NK-92 (cell line): ENCODE measurements around the gene WNK2.
"Not testable (repeated sequence)": the region's sequence is repeated elsewhere in the genome, so short reads cannot be mapped to it uniquely, and the experiment has no call there.

Source experiments
- DNase-seq: peaks from one replicate; lab custom pipeline; 2025; ENCODE audit not compliant: unreplicated experiment; lab: John Stamatoyannopoulos, UW

WNK2 gene

DNA sequence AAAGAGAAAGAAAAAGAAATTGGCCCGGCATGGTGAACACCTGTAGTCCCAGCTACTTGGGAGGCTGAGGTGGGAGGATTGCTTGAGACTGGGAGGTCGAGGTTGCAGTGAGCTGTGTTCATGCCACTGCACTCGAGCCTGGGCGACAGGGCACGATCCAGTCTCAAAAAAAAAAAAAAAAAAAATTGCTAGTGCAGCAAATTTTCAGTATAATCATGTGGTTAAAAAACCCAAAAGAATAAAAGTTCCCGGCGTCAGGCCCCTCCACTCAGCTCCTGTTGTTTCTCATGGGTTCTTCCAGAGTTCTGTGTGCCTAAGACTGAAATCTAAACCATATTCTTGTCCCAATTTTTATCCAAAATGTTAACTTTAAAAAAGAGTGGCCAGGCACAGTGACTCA lies 49.1 kb downstream of the WNK2 start:
- DNase-seq = no peak

DNA sequence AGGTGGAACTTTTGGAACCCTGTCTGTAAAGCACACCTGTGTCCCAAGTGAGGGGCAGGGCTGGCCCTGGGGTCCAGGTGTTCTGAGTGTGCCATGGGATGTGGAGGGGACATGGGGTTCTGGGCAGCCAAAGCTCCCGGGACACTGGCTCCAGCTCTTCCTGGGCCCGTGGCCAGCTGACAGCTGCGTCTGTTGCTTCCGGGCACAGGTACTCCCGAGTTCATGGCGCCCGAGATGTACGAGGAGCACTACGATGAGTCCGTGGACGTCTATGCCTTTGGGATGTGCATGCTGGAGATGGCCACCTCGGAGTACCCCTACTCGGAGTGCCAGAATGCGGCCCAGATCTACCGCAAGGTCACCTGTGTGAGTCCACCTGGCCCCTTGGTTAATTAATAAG lies 50.7 kb downstream of the WNK2 start:
- DNase-seq = no peak

DNA sequence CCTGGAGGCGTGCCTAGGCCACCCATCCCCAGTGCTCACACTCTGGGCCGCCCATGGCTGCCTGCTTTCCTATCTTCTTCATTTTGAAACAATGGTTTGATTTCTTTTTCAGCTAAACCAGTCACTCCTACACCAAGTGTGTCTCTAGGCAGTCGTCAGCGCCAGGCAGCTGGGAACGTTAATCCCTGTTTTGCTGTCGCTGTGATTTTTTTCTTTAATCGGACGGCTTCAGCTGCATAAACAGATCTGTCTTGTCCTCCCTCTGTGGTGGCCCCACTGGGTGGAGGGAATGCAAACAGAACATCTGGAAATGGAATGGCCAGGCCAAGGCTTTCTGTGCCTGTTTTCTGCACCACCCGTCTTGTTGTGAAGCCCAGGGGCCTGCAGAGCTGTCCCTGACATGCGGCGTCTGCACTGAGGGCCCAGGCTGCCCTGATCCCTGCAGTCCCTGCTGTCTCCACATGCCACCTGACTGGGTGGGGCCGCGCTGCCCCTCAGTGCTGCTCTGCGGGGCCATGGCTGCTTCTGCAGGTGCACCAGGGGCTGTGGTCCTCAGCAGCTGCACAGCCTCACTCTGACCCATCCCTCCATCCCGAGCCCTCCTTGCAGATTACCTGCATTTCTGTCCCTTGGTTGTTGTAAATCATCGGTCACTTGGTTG lies 51.5 kb downstream of the WNK2 start:
- DNase-seq = no peak

DNA sequence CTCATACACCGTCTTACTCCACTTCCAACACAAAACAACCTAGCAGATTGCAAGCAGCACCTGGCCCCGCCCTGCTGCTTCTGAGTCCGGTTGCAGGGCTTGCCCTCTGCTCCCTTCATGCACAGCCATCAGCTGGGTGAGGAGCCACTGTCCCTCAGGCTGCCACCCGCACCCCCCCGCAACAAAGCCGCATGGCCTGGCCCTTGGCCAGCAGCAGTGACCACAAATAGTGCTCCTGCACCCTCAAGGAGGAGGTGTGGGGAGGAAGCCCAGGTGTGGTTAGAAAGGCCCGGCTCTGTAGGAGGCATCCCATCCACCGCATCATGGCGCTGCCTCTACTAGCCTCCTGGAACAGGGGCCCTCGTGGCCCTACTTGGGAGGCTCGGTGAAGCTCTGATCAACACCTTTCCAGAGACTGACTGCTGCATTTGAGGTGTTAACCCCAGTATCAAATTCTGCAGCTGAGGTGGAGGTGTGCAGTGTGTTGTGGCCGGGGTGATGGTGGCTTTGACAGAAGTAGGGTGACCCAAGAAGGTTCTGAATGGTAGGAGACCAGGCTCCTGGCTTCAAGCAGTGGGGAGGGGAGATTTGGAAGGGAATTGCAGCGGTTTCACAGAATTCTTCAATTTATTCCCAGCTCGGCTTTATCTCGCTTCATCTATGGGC lies 52.7 kb downstream of the WNK2 start:
- no peak for DNase-seq

DNA sequence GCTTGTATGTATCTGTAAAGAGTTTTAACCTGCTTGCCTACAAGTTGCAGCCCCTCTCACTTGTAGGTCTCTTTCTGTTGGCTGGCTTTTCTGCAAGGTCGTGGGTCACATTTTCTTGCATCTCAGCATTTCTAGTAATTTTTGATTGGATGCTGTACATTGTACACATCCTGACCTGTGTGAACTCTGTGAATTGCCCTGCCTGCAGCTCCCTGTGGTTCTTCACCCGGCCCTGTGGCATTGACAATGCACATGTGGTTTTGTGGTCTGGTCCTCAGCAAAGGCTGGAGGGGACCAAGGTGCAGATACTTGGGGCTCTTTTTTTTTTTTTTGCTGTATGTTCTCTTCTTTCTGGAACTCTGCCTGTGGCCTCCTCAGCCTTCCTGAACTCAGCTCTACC lies 53.6 kb downstream of the WNK2 start:
- peak; percentile 6 for DNase-seq

DNA sequence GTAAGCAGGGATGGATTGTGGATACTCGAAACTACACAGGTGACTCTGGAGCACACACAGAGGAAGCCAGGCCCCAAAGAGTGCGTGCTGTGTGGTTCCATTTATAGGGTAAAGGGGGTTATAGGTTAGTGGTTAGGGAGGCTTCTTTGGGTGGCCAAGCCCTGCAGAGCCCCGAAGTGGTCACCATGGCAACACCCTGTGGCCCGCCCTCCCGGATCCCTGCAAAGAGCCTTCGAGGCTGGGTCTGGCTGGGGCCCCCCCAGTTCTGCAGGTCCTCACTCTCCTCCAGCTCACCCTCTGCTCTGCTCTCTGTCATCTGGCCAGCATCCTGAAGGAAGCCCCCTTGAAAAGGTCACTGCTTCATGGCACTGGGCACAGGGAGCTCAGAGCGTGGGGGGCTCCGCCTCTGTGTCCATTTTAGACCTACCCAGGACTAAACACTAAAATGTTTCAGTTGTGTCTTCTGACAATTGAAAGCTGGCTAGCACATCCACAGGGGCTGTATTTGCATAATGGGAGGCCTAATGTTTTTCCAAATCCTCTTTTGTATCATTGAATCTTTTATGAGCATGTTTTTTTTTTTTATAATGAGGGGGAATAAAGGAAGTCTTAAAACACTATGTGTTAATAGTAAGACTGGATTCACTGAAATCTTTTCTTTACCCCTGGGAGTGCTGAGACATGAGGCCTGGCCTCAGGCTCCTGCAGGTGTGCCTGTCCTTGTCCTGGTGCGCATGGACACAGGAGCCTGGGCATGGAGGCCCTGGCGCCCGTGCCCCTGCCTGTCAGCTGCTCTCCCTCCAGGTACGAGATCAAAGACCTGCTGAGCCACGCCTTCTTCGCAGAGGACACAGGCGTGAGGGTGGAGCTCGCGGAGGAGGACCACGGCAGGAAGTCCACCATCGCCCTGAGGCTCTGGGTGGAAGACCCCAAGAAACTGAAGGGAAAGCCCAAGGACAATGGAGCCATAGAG lies 55.3 kb downstream of the WNK2 start:
- DNase-seq = no peak

DNA sequence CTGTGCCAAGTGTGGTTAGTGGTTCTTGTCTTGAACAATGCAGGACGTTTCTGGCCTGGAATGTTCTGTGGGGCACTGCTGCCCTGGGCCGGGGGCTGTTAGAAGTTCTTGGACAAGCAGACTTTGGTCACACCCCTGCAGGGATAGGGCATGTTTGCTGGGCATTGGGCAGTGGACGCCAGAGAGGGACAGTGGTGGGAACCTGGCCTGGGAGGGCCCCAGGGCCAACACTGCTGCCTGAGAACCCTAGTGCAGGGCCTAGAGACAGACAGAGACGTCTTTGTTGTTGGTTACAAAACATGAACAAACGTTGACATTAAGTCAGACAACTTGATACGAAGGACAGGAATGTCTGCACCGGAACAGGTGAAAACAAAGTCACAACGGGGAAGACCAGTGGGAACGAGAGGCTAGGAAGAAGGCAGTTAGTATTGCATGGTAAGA lies 57.0 kb downstream of the WNK2 start:
- no peak for DNase-seq

DNA sequence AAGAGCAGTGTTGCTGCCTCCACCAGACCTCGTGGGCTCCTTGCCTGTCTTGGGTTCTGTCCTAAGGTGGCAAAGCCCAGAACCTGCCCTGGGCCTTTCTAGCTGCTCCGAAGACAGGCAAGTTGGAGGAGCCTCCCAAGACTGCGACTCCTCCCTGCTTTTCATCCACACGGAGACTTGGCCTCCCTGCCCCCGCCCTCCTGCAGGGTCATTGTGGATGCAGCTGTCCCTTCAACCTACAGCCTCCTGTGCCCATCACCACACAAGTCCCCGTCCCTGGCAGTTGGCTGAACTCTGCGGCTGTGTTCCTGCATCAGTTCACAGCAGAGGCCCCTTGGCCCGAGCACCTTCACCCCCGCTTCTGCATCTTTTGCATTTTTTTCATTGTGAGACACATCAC lies 59.2 kb downstream of the WNK2 start:
- no peak for DNase-seq

DNA sequence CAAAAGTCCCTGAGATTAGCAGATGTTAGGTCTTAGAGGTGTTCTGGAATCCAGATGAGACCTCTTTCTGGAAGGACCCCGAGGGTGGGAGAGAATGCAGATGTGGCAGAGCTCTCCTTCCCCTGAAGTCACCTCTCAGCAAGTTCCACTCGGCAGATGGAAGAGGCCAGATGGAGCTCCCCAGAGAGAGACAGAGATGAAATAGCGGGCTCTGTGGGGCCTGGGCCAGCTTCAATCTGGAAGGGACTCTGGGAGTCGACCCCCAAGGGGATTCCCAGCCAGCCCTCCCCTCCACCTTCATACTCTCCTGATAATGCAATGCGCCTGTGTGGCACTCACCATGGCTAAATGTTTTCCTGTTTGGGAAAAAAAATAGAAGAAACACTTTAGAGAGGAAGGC lies 60.2 kb downstream of the WNK2 start:
- no peak for DNase-seq

DNA sequence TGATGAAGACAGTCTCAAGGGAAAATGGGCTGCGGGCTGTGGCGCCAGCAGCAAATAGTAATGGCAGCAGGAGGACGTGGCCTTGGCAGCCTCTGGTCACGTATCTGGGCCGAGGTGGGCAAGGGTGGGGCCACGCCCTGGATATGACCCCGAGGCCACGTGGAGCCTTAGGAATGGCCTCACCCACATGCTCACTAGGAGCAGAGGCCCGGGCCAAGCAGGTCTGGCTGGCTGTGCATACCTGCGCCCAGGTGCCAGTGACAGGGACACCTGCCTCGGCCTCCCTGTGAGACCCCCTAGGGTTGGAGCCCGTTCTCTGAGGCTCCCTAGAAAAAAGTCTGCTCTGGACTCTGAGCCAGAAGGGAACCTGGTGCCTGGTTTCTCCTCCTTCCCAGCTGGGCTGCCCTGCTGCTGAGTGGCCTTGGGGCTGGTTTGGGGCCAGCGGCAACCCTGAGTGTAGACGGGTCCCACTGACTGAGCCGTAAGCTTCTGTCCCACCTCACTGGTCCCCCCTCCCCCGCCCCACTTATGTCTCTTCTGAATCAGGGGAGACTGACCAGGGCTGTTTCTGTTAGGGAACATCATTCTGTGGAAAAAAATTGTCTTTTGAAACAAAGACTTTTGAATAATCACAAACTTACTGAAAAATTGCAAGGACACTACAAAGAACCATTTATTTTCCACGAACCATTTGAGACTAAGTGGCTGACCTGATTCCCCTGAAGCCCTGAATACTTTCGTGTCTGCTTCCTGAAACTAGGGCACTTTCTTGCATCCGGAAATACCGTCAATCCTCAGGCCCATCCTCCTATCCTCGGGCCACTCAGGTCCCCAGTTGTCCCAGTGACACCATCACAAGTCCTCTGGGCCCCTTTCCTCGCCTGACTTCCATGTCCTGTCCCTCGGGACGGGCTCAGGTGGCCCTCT lies 60.8 kb downstream of the WNK2 start:
- no peak for DNase-seq

DNA sequence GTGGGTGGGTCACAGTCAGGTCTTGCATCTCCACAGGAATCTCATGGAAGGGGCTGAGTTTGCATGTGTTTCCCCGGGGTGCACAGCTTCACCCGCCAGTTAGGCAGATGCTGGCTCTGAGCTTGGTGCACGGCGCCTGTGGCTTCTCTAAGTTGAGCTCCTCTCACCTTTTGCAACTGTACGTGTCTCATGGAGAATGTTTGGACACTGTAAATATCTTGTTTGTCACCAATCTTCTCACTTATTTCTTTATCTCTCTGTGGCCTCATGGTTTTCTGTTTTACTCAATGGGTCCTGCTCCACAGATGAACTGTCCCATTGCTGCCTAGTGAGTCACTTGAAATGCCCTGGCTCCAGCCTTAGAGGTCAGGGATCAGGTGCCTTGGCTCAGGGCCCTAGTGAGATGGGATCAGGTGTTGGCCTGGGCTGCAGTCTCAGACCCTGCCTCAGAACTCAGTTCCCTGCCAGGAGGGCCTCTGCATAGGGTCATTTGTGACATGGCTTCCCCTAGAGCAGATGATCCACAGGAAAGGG lies 61.6 kb downstream of the WNK2 start:
- DNase-seq = no peak

DNA sequence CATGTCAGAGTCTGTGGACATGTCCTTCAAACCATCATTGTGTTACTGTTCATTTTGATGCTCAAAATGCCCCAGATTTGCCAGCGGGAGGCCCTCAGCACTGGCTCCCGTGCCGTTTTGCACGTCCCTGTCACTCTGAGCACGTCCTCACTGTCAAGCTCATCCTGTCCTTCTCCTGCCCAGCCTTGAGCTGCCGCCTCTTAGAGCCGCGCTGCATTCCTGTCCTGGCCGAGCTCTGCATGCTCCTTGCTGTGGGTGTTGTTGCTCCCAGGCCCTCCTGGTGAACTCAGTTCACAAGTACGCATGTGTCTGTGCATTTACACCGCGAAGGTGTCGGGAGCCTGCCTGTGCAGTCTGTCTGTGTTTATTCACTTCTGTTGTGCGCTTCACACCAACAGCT lies 62.2 kb downstream of the WNK2 start:
- no peak for DNase-seq

DNA sequence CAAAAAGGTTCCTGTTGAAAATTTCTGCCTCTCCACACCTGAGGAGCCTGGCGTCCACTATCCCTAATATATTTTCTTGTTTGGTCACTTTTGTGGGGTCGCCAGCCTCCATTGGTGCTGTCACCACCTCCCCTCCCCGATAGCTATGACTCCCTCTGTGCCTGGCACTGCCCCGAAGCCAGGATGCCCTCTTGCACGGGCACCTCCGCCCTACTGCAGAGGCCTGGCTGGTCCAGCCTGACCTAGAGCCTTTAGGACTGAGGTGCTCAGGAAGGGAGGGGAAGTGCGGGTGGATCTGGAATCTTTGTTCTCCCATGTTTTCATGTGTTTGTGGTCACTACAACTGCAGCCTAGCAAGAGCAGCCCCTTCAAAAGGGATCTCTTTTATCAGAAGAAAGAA lies 62.6 kb downstream of the WNK2 start:
- no peak for DNase-seq

DNA sequence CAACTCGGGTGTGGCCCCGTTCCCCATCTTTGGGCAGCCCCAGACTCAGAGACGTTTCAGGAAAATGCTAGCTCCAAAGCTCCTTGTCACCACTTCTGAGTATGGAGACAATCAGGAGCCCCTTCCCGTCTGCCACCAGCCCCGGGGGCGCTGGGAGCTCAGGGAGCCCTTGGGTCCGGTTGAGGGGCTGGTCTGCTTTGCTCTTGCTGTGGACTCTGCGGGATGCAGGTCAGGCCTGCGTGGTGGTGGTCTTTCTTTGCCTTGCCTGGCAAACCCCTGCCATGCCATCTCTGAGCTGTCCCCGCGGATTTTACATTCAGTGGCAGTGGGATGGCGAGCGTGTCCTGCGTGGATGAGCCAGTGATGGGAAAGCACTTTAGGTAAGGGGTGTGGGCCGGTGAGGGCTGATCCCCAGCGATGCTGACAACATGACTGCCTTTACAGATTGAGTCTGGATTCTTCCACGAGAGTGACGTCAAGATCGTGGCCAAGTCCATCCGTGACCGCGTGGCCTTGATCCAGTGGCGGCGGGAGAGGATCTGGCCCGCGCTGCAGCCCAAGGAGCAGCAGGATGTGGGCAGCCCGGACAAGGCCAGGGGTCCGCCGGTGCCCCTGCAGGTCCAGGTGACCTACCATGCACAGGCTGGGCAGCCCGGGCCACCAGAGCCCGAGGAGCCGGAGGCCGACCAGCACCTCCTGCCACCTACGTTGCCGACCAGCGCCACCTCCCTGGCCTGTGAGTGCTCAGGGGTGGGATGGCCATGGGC lies 63.3 kb downstream of the WNK2 start:
- no peak for DNase-seq

DNA sequence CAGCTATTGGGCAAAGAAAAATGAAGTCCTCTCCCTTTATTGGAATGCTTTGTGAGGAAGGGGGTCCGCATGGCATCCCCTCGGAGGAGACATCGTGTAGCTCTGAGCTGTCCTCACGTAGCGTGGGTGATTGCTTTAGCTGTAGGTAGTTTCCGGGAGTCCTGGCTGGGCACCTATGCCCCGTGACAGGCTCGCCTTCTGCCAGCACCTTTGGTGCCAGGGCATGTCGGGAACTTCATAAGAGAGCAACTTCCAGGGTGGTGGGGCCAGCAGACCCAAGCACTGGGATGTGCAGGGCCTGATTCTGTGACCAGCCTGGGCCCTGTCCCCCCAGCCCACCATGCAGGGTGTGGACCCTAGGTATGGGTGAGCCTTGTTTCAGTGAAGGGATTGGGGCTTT lies 64.0 kb downstream of the WNK2 start:
- no peak for DNase-seq

DNA sequence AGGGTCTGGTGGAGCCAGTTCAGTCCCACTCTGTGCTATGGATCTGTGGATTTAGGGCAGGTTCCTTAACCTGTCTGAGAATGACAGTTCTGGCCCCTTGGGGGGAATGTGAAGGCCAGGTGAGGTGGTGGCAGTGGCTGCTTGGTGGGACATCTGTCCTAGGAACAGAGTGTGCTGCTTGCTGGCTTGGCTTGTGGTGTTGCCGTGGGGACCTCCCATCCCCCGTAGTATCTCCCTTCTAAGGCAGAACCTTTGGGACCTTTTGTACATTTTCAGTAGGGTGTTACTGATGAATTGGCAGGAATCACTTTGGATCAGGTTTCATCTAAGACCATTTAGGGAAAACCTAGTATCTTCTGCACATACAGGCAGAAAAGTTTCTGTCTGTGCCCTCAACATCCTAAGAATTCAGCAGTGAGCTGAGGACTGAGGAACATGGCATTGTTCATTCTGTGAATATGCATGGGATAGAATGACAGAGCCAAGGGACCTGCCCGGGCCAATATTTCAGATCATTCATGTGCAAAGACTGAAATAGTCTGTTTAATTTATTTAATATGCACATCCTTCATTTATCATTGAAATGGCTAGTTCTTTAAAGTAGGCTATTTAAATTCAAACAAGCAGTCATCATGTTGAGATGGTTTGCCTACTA lies 64.6 kb downstream of the WNK2 start:
- DNase-seq = no peak

DNA sequence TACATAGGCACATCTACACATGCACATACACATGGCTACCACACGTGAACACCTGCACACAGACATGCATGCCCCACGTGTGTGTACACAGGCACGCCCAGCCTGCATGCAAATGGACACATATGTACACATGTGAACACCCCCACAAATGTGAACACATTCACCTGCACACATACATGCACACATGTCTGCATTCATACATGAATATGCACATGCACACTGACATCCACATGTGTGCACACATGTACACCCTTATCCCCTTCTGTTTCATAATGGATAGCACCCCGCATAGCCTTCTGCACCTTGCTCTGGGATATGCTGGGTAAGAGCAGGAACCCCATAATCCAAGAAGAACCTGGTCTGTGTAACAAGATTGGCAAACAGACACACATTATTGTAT lies 66.2 kb downstream of the WNK2 start:
- DNase-seq = no peak

DNA sequence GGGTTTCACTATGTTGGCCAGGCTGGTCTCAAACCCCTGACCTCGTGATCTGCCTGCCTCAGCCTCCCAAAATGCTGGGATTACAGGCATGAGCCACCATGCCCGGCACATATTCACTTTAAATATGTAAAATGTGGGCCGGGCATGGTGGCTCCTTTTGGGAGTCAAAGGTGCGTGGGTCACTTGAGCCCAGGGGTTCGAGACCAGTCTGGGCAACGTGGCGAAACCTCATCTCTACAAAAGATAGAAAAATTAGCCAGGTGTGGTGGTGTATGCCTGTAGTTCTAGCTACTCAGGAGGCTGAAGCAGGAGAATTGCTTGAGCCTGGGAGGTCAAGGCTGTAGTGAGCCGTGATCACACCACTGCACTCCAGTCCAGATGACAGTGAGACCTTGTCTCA lies 67.4 kb downstream of the WNK2 start:
- DNase-seq = not testable (repeated sequence)

DNA sequence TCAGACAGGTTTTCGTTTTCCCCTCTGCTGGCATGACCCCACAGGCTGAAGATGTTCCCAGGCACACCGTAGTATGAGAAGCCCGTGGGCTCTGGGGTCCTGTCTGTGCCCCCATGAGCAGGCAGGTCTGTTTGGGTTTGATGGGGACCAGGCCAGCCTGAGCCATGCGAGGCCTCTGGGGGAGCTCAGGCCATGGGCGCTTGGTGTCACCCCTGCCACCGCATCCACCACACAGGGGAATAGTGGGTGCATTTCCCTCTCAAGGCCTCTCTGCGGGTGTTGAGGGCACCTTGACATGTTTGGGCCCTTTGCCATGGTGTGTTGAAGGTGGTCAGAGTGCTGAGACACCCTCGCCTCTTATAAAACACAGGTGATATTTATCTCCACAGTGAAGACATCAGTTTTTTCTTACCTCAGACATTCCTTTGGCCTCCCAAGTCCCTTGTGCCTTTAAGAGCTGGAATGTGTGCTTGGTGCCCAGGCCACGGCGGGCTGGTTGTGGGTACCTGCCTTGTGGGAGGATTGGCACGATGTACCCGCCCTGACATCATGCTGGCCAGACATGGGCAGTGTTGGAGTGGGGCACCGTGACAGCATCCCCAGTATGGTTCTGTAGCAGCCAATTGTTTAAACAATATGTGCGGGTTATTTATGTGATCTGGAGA lies 68.3 kb downstream of the WNK2 start:
- no peak for DNase-seq
